Measurements from ENCODE around the gene NOS3.

NOS3 gene

DNA sequence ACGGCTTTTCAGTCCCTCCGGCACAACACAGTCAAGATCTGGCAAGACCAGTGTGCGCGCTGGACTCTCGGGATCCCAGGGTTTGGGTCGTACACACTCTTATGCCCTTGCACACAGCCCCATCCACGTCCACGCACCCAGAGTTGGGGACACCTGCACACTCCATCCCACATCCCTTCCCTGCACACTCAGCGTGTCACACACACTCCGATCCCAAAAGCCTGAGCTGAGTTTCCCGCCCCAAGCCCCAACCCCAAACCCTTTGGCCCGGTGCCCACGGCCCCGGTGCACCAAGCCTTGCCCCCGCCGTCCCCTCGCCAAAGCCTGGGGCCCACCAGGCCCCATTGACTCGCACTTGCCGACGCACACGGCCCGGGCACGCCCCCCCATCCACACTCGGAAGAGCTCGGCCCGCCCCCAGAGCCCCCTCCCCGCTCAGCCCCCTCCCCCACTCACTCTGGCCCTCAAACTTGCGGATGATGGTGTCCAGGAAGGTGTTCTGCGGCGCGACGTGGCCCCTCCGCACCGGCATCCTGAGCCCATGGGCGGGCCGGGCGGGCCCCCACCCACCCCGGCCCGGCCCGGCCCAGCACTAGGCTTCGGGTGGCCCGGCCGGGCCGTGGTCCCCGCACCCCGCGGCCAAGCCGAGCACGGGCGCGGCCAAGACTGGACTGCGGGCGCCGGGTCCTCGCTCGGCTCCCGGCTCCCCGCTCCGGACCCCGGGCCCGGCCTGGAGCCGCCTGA, 13.3 kb upstream of the NOS3 start:
- DNase-seq (ENCODE audit: low read depth), result no peak
- TF ChIP-seq, protein P1, sequence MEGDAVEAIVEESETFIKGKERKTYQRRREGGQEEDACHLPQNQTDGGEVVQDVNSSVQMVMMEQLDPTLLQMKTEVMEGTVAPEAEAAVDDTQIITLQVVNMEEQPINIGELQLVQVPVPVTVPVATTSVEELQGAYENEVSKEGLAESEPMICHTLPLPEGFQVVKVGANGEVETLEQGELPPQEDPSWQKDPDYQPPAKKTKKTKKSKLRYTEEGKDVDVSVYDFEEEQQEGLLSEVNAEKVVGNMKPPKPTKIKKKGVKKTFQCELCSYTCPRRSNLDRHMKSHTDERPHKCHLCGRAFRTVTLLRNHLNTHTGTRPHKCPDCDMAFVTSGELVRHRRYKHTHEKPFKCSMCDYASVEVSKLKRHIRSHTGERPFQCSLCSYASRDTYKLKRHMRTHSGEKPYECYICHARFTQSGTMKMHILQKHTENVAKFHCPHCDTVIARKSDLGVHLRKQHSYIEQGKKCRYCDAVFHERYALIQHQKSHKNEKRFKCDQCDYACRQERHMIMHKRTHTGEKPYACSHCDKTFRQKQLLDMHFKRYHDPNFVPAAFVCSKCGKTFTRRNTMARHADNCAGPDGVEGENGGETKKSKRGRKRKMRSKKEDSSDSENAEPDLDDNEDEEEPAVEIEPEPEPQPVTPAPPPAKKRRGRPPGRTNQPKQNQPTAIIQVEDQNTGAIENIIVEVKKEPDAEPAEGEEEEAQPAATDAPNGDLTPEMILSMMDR (conservative IDR thresholded peaks at IDR 0.05; ENCODE audit: low read length), result no peak
- no peak overlapping the region for H3K4me3 ChIP-seq (ENCODE audit: low read length)

DNA sequence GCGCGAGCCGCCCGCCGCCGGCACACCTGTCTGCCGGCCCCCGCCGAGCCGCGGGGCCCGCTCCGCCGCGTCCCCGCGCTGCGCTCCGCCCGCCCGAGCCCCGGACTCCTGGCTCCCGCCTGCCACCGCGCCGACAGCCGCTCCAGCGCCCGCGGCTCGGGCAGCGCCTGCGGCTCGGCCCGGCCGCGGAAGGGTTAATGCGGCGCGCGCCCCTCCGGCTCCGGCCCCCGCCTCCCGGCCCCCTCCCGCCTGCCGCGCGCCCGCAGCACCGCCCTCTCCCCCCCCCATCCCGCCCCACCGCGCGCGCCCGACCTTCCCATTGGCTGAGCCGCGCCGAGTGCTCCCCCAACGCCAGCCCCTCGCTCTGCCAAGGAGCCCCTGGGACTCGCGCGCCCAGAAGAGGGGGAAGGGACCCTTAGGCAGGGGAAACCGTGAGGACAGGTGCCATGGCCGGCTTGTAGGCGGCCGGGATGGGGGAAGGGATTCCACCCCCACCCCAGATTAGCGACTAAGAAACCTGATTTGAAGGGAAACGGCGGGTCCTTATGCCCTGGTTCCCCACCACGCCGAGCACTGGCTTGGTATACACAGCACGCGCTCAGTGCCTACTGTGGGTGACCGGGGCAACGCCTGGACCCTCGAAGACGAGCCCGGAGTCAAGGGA, 12.6 kb upstream of the NOS3 start, which contains the start of gene KCNH2:
Gene KCNH2 (minus strand): TSS at position 196 of the 664 bp plus-strand sequence. CDS start 408 bp downstream, outside the sequence.
- TF ChIP-seq, protein P1 (conservative IDR thresholded peaks at IDR 0.05; ENCODE audit: low read length), result no peak
- DNase-seq (ENCODE audit: low read depth), result no peak

DNA sequence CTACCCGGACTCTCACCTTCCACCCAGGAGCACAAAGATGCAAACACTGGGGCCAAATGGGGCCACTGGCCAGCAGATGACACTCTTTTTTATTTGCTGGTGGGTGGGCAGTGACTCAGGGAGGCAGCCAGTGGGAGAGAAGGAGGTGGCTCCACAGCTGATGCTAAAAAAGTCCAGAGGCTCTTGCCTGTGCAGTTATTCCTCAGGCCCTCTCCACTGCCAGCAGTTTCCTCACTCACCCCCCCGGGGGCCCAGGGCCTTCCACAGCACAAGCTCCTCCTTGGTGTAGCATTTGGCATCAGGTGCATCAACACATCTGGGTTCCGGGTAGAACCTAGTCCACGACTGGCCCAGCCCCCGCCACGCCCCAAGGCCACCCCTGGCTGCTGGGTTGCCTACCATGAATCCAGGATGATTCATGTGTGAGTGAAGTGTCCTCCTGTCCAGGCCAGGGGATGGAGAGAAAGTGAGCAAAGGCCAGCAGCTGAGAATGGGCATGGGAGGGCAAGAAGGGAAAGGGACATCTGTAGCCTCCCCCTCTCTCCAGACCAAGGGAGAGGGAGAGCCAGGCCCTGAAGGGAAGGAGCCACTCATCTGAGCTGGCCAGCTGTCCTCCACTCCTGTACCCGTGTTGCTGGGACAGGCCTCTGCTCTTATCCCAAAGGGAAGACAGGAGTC, 11.0 kb upstream of the NOS3 start:
- TF ChIP-seq, protein P1 (conservative IDR thresholded peaks at IDR 0.05; ENCODE audit: low read length), result no peak
- no peak overlapping the region for H3K4me3 ChIP-seq (ENCODE audit: low read length)
- DNase-seq (ENCODE audit: low read depth), result no peak

More for the DNA sequence above, 12.6 kb upstream of the NOS3 start, which contains the start of gene KCNH2:
- no peak within 1 kb of the TSS for H3K4me3 ChIP-seq (ENCODE audit: low read length)

DNA sequence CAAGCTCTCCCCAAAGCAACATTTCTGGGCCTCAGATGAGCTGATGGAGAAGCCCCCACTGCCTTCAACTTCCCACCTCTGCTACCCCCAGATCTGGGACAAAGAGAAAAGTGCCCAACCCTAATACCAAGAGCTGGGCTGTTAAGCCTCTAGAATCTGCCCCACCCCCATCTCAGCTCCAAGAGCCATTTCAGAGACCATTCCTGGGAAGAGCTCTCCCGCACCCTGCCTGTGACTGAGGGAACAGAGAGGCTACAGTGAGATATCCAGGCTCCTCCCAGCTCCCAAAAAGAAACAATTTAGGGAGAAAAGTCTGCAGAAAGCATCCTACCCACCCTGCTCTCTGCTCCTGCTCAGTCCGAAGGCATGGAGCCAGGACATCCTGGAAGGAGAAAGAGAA, 10.2 kb upstream of the NOS3 start:
- TF ChIP-seq, protein P1 (conservative IDR thresholded peaks at IDR 0.05; ENCODE audit: low read length), result no peak
- H3K4me3 ChIP-seq (ENCODE audit: low read length), result no peak overlapping the region
- DNase-seq (ENCODE audit: low read depth), result no peak

DNA sequence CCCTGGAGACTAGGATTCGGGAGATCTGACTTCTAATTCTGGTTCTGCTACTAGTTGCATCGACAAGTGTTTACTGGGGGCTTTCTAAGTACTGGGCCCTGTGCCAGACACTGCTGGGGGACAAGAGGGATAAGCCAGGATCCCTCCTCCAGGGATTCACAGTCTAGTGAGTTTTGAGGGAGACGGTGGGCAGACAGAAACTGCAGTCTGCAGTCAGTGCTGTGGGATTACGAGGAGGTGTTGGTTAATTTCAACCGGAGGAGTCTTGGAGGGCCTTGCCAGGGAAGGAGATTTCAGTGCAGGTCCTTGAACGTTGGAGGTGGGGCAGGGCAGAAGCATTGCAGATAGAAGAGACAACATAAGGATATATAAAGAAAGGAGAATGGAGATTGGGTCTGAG, 9.2 kb upstream of the NOS3 start:
- DNase-seq (ENCODE audit: low read depth), result no peak
- TF ChIP-seq, protein P1 (conservative IDR thresholded peaks at IDR 0.05; ENCODE audit: low read length), result no peak
- H3K4me3 ChIP-seq (ENCODE audit: low read length), result no peak overlapping the region

DNA sequence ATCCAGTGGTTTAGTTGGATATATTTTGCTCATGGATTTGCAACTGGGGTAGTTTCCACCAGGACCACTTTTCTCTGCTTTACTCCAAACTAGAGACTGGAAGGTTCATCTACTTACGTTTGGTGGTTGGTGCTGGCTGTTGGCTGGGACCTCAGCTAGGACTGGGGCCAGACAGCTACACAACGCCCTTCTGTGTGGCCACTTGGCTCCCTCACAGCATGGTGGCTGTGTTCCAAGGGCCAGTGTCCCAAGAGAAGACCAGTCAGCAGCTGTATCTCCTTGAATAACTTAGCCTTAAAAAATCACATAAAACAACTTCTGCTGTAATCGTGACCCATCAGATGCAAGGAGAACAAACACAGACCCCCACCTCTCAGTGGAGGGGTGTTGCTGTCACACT, 8.5 kb upstream of the NOS3 start:
- TF ChIP-seq, protein P1 (conservative IDR thresholded peaks at IDR 0.05; ENCODE audit: low read length), result no peak
- no peak overlapping the region for H3K4me3 ChIP-seq (ENCODE audit: low read length)
- DNase-seq (ENCODE audit: low read depth), result no peak
